ENCODE measurements around the gene ANXA2R.
"Not testable (repeated sequence)": the region's sequence is repeated elsewhere in the genome, so short reads cannot be mapped to it uniquely, and the experiment has no call there.

ANXA2R gene

DNA sequence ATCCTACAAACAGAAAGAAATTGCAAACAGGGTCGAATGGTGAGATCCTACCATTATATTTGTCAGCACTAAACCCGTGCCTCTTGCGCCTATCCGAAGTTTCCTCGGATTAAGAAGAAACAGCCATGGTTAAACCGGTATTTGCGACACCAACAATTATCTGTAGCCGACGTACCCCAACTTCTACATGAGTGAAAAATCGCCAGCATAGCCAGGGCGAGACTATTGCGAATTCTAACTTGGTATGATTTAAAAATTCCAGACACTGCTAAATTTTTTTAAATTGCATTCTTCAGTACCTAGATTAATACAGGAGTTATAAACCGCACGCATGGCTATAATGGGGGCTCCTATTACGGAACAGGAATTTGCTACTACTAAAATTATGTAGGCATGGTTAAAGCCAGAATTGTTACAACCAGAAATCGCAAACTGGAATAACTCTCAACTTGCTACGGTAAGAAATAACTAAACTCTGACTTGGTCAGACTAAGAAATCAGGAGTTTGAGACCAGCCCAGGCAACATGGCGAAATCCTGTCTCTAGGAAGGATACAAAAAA is 25.3 kb upstream of the ANXA2R start:
- DNase-seq (ENCODE audit: low spot score), result no peak

GRCh38 chr5:43063721-43064171 is 23.6 kb upstream of the ANXA2R start:
- Histone ChIP-seq H3K4me3 (no peak overlapping the region), H3K27ac (peak overlapping the region; percentile 98 to 99)
- no peak for DNase-seq (ENCODE audit: low spot score)
- no peak for TF ChIP-seq CTCF (IDR thresholded peaks at IDR 0.05)

More for the DNA sequence above, 25.3 kb upstream of the ANXA2R start:
- peak overlapping the region; percentile 98 to 99 for H3K27ac ChIP-seq
- peak overlapping the region; percentile 88 for H3K4me3 ChIP-seq
- no peak for TF ChIP-seq CTCF (IDR thresholded peaks at IDR 0.05)

DNA sequence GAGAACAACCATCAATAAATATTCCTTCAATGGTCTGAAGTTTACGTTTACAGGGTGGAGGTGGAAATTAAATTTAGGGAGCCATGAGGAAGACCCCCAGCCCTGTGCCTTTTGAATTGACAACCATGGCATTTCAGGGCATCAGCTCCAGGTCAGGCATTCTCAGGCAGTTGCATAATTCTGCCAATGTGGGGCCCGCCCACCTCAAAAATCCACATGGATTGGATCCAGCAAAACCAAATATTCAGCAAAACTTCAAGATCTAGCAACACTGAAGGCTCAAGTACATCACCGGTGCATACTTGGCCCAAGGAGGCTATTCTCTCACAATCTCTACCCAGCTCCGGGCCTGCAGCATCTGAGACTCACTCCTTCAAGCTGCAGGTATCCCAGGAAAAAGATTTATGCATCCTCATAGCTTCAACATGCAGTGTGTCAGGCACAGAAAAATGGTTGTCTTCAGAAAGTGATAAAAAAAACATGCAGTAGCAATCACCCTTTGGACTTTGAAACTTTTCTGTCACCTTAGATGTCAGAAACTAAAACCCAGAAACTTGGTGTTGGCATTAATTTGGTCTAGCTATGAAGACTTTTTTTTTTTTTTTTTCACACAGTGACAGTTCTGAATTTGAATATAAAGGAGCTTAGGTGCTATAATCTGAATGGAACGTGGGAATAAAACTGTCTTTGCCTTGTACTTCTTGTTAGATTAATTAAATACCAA is 21.4 kb upstream of the ANXA2R start:
- TF ChIP-seq CTCF (IDR thresholded peaks at IDR 0.05), result no peak
- H3K27ac ChIP-seq, result no peak overlapping the region
- no peak for DNase-seq (ENCODE audit: low spot score)
- no peak overlapping the region for H3K4me3 ChIP-seq

DNA sequence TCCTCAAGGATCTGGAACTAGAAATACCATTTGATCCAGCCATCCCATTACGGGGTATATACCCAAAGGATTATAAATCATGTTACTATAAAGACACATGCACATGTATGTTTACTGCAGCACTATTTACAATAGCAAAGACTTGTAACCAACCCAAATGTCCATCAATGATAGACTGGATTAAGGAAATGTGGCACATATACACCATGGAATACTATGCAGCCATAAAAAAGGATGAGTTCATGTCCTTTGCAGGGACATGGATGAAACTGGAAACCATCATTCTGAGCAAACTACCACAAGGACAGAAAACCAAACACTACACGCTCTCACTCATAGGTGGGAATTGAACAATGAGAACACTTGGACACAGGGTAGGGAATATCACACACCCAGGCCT is 19.9 kb upstream of the ANXA2R start:
- H3K27ac ChIP-seq; DNase-seq (ENCODE audit: low spot score); H3K4me3 ChIP-seq: not testable (repeated sequence)

DNA sequence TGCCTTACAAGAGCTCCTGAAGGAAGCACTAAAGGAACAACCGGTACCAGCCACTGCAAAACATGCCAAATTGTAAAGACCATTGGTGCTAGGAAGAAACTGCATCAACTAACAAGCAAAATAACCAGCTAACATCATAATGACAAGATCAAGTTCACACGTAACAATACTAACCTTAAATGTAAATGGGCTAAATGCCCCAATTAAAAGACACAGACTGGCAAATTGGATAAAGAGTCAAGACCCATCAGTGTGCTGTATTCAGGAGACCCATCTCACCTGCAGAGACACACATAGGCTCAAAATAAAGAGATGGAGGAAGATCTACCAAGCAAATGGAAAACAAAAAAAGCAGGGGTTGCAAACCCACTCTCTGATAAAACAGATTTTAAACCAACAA is 15.0 kb upstream of the ANXA2R start:
- not testable (repeated sequence) for H3K27ac ChIP-seq; H3K4me3 ChIP-seq; DNase-seq (ENCODE audit: low spot score)

GRCh38 chr5:43051684-43052083 is 11.6 kb upstream of the ANXA2R start:
- Histone ChIP-seq H3K4me3 (no peak overlapping the region), H3K27ac (no peak overlapping the region)
- no peak for TF ChIP-seq CTCF (IDR thresholded peaks at IDR 0.05)
- DNase-seq (ENCODE audit: low spot score), result no peak

DNA sequence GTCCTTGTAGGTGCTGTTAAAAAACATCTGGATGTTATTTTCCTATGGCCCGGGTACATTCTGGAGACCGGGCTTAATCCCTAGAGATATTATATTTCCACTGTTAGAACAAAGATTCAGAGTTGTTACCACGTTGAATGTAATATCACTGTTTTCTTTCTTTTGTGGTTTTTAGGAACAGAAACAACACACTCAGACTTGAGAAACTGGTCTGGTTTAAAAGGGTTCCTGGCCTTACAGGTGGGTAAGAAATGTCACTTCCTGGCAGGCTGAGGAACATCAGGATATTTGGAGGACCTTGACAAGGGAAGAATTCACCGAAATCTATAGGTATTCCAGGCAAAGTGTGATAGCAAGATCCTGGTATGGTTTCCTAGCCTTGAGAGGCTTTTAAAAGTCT is 10.3 kb upstream of the ANXA2R start:
- Histone ChIP-seq H3K27ac (no peak overlapping the region), H3K4me3 (no peak overlapping the region)
- no peak for TF ChIP-seq CTCF (IDR thresholded peaks at IDR 0.05)
- DNase-seq (ENCODE audit: low spot score), result no peak

GRCh38 chr5:43049236-43049635 is 9.1 kb upstream of the ANXA2R start:
- DNase-seq (ENCODE audit: low spot score), result no peak
- Histone ChIP-seq H3K4me3 (no peak overlapping the region), H3K27ac (no peak overlapping the region)
- TF ChIP-seq CTCF (IDR thresholded peaks at IDR 0.05), result no peak
